ENCODE data around the gene PINLYP.

GRCh38 chr19:43618921-43619261 lies 43.3 kb downstream of the PINLYP start:
- TF ChIP-seq CTCF (IDR thresholded peaks at IDR 0.05) (no peak), POLR2A (IDR thresholded peaks at IDR 0.05) (no peak)
